Cerebellar nuclear complex (tissue), 1 donor: ENCODE results near the gene C2orf68.
"Not testable (repeated sequence)": the region's sequence is repeated elsewhere in the genome, so short reads cannot be mapped to it uniquely, and the experiment has no call there.

Source experiments
- DNase-seq, 2 experiments: peaks; one replicate each; lab custom pipeline; 2025; lab: John Stamatoyannopoulos, UW

C2orf68 gene

DNA sequence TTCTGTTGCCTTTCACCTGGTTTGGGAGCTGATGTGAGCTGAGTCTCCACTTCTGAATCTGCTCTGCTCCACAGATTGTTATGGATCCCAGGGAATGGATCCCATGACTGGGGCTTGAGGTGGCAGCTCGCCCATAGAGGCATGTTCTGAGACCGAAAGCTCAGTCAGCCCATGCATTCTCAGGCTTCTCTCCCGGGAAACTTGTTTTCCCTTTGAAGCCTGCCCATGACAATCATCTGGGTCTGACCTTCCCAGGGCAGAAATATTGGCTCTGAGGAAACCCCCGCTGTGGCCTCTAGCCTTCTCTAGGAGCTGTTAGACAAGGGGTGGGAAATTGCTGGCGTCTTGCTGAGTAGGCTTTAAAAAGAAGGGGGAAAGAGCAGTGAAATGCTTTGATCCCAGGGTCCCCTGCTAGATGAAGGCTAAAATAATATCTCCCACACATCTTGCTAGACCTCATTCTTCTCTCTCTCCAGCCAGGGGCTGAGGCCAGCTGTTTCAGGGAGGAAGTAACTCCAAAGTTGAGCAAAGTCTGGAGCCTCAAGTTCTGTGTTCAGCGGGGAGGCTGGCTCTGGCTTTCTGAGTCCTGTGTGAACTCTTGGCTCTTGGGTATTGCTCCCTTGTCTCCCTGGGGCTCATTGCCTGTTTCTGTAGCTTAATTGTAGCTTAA lies 32.5 kb downstream of the C2orf68 start:
- DNase-seq: no peak

GRCh38 chr2:85578243-85579180 lies 33.4 kb downstream of the C2orf68 start:
- no peak for DNase-seq

- DNase-seq: no peak
Observed at GRCh38 chr2:85577386-85578242, 34.3 kb downstream of the C2orf68 start, which contains the start of gene VAMP8. VAMP8 (plus strand) TSS chr2:85577586; CDS start chr2:85577647, 61 bp downstream.

GRCh38 chr2:85577063-85577385 lies 34.8 kb downstream of the C2orf68 start:
- DNase-seq: no peak

- no peak for DNase-seq
Observed at GRCh38 chr2:85575739-85576138, 36.1 kb downstream of the C2orf68 start.

- DNase-seq: no peak
Observed at GRCh38 chr2:85566265-85566664, 45.6 kb downstream of the C2orf68 start.

DNA sequence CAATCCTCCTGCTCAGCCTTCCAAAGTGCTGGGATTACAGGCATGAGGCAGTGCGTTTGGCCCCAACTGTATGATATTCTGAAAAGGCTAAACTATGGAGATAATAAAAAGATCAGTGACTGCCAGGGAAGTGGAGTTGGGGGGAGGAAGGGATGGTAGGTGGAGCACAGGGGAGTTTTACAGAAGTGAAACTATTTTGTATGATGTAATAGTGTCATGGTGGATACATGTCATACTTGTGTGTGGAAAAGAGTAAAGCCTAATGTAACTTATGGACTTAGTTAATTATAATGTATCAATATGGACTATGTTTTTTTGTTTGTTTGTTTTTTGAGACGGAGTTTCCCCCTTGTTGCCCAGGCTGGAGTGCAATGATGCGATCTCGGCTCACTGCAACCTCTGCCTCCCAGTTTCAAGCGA lies 47.7 kb downstream of the C2orf68 start:
- no peak for DNase-seq

- DNase-seq: peak in 1 of 2 experiments; percentile 85
Observed at GRCh38 chr2:85561280-85562212, 50.3 kb downstream of the C2orf68 start, which contains the start of gene GGCX. GGCX (minus strand) TSS chr2:85561493; CDS start chr2:85561428, 65 bp downstream.

DNA sequence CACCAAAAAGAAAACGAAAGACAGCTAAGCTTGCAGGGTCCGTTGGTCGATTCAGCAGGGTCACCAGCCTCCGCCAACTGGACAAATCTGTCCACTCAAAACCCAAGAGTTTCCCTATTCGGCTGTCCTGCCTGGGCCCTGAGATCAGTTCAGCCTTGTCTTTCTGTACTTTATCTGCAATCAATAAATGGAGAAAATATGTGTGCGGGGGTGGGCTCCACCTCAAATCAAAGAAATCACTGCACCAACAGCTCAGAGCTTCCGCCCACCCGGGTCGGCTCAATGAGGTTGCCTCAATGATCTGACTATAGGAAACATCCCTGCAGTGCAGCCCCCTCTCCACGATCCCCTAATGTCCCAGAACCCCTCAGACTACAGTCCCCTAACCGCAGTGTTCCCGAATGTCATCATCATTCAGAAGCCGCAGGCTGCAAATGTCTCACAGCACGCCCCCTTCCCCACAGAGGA lies 51.0 kb downstream of the C2orf68 start:
- DNase-seq: no peak

DNA sequence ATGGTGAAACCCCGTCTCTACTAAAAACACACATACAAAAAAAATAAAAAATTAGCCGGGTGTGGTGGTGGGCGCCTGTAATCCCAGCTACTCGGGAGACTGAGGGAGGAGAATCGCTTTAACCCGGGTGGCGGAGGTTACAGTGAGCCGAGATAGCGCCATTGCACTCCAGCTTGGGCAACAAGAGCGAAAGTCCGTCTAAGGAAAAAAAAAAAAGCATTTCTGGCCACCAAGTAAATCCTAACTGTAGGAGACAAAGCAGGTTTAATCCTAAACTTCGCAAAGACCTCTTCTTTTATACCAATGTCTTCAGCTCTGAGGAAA lies 51.5 kb downstream of the C2orf68 start:
- DNase-seq: not testable (repeated sequence)

DNA sequence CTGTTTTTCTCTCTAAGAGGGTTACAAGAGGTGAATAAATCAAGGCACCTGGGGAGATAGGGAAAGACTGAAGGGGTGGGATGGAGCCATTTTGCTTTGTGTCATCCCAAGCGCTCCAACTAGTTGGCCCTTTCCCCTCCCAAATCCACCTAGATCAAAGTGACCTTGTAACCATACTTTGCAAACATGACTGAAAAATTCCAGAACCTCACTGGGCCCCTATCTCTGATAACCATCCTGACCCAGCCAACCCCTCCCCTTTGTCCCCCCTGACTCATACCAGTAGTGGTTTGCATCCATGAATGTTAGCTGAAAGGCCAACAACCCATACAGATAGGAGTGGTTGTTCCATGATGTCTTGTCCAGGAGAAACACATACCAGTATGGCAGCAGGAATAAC lies 53.7 kb downstream of the C2orf68 start:
- DNase-seq: no peak

- no peak for DNase-seq
Observed at GRCh38 chr2:85557130-85557529, 54.7 kb downstream of the C2orf68 start.
